PC-3 (cell line): Measurements from ENCODE around the gene MARCKSL1.

Experiments
- CTCF ChIP-seq: fragments of 300-600 bp; sonication (generic); conservative IDR thresholded peaks from 2 replicates; pipeline ENCODE4 v1.5.1; 2017; ENCODE audit warnings: antibody characterized with exemption, low read depth, mild to moderate bottlenecking, low read length
- EZH2 ChIP-seq: fragments of 300-600 bp; sonication (generic); IDR thresholded peaks from one replicate; pipeline ENCODE4 v1.6.1; 2017; ENCODE audit warnings: antibody characterized with exemption, mild to moderate bottlenecking, low read length; ENCODE audit not compliant: unreplicated experiment
- EZH2phosphoT487 ChIP-seq: fragments of 300-600 bp; sonication (generic); IDR thresholded peaks from 2 replicates; pipeline ENCODE4 v1.6.1; 2018; ENCODE audit warnings: mild to moderate bottlenecking, antibody characterized with exemption, low read length, borderline replicate concordance

GRCh38 chr1:32357614-32358013 lies 21.6 kb upstream of the MARCKSL1 start:
- TF ChIP-seq CTCF = no peak
- TF ChIP-seq EZH2 = no peak
- TF ChIP-seq EZH2phosphoT487 = no peak
